Amniotic epithelial cell (primary cell): ENCODE data around the gene C3orf80.
"Not testable (repeated sequence)": the region's sequence is repeated elsewhere in the genome, so short reads cannot be mapped to it uniquely, and the experiment has no call there.

Source experiments
- DNase-seq: peaks from one replicate; pipeline ENCODE4 v3.0.0-alpha.2; 2010; ENCODE audit warnings: low read depth

Gene C3orf80

DNA sequence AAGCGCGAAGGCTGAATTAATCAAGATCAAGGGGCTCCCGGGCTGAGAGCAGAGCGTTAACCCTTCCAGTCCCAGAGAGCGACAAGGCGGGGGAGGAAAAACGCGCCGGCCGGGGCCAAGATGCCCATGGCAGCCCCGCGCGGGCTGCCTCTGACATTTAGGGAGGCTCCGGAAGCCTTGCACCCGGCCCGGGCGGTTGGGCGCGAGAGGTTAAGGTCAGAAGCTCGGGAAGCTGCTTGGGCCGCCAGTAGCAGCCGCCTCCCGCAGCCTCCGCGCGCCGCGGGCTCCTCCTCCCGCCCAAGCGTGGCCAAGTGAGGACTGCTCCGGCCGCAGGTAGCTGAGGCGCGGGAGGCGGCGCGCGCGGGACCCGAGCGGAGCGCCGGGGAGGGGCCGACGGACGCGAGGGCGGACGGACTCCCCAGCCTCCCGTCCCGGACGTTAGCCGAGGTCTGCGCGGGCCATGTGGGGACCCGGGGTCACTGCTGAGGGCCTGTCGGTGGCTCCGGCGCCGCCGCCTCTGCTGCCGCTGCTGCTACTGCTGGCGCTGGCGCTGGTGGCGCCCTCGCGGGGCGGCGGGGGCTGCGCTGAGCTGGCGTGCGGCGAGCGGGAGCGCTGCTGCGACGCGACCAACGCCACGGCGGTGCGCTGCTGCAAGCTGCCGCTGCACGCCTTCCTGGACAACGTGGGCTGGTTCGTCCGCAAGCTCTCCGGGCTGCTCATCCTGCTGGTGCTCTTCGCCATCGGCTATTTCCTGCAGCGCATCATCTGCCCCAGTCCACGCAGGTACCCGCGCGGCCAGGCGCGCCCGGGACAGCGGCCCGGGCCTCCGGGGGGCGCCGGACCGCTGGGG lies at the start of gene C3orf80:
TSS of gene C3orf80 (plus strand) at position 247 of the 850 bp plus-strand sequence. CDS start at position 461, 214 bp downstream.
- peak; percentile 10 for DNase-seq

DNA sequence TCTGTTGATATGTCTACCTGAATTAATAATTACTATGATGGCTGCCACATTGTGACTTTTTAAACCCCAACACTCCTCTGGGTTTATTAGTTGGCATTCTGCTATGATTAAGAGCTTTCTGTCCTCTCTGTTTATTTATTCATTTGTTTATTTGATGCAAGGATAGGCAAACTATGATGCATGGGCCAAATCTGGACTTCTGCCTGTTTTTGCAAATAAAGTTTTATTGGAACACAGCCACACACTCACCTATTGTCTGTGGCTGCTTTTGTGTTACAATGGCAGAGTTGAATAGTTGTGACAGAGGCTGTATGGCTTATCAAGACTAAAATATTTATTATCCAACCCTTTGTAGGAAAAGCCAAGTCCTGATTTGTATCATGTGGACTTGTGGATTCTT lies 48.3 kb upstream of the C3orf80 start:
- DNase-seq: no peak

DNA sequence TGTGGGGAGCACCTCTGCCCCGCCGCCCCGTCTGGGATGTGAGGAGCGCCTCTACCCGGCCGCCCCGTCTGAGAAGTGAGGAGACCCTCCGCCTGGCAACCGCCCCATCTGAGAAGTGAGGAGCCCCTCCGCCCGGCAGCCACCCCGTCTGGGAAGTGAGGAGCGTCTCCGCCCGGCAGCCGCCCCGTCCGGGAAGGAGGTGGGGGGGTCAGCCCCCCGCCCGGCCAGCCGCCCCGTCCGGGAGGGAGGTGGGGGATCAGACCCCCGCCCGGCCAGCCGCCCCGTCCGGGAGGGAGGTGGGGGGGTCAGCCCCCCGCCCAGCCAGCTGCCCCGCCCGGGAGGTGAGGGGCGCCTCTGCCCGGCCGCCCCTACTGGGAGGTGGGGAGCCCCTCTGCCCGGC lies 46.6 kb upstream of the C3orf80 start:
- DNase-seq: not testable (repeated sequence)

DNA sequence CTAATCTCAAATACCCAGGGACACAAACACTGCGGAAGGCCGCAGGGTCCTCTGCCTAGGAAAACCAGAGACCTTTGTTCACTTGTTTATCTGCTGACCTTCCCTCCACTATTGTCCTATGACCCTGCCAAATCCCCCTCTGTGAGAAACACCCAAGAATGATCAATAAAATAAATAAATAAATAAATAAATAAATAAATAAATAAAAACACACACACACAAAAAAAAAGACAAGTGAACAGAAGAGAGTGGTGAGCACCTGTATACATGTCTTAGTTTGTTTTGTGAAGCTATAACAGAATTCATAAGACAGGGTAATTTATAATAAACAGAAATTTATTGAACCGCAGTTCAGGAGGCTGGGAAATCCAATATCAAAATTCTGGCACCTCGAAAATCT lies 45.8 kb upstream of the C3orf80 start:
- DNase-seq: not testable (repeated sequence)

DNA sequence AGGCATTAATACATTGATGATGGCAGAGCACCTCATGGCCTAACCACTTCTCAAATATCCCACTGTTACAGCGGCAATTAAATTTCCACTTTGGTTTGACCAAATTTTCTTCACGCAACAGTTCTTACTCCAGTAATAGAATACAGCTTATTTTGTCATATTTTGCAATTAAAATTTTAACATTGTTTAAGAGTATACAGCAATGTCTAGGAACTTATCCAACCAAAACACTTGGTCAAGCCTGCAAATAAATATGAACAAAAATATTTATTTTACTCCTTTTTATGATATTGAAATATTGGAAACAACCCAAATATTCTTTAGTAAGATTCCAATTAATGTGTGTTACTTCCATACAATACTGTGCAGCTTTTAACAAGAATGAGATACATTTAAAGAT lies 45.3 kb upstream of the C3orf80 start:
- no peak for DNase-seq

DNA sequence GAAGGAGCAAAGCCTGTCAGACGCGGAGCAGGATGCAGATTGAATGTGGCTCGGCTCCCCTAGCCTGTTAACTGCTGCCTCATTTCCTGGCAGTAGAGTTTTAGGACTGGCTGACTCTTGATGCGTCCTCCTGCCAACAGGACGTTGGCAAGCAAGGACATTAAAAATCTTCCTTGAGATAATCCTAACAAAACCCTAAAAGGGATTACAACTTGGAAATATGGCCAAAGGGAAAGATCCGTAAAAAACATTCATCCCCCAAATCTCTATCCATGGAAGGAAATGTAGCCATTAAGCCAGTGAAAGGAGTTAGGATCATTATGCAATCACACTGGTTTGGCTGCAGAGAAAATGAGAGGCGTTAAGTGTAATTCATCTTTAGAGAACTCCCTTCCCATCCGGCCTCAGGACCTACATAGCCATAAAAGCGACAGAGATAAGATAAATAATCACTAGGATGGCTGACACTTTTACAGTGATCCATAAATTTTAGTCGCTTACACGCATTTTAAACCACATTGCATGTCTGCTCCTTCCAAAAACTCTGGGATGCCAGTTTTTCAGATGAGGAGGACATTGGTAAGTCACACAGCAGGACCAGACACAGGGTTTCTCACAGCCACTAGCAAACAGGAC lies 44.5 kb upstream of the C3orf80 start:
- peak; percentile 33 for DNase-seq

DNA sequence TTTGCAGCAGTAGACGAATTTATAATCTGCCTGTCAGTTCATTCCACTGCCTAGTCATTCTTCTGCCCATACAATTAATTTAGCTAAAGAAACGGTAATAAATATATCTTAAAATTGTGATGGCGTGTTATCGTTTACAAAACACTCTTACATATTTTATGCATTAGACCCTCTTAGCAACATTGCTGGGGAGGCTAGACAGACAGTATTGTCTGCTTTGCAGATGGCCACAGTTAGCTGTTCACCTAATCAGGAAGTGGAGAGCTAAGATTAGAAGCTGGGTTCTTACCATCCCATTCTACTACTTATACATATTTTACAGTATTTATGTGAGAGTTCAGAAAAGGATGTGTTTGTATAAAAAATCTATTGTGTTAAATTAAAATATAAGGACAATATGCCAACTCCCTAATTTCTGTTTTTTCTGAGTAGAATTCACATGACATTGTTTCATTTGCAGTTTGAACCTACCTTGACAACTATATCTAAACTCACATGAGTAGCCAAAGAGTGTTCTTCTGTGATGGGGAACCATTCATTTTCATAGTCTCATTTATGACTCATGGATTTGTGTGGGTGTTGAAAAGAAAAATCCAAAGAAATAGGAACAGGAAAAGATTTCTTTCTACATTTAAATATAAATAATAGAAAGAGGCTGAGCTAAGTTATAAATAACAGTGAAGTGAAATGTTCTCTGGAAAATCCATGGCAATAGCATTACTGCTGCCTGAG lies 41.7 kb upstream of the C3orf80 start:
- peak; percentile 27 for DNase-seq

DNA sequence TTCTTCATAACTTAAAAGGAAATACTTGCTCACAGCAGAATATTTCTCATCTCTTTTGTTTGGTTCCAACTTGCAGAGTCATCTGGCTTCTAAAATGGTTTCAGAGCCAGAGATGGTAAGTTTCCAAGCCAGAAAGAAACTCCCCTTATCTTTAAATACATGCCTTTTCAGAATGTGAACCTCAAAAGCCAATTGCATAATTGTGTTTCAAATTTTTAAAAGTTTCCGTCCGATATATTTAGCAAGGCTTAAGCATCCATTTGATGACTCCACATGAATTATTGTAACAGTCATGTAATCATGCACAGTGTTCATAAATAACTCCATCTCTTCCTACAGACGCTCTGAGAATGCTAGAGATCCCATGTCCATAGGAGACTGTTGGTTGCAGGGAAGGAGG lies 40.6 kb upstream of the C3orf80 start:
- peak; percentile 90 for DNase-seq

DNA sequence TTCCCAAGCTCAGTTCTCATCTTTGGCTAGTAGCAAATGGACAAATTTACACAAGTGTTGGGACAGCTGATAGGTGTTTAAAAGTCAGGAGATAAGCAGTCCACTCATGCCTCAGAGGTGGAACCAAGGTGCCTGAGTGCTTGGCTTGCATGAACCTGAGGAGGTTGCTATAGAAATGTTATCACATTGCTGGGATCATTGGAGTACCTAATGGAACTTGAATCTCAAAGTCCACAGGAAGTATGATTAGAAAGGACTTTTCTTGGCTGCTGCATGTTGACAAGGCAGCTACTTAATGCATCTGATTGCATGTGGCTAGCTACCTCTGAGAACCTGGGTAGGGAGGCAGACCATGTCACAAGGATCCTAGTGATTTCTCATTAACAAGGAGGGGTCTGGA lies 39.5 kb upstream of the C3orf80 start:
- DNase-seq: no peak

DNA sequence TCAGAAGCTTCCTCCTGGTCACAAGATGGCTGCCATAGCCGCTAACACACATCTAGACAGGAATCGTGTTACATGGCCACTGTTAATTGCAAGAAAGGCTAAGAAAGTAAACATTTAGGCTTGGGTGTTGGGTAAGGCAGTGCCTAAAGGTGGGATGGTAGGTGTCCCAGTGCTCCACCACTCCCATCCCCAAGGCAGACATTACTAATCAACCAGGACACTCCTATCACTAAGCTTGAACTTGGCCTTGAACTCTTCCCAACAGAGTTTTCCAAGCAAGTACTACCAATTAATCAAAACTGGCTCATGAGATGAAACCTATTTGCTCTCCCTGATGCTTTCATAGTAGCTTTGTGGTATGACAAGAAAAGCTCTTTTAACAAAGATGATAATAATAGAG lies 37.9 kb upstream of the C3orf80 start:
- no peak for DNase-seq

DNA sequence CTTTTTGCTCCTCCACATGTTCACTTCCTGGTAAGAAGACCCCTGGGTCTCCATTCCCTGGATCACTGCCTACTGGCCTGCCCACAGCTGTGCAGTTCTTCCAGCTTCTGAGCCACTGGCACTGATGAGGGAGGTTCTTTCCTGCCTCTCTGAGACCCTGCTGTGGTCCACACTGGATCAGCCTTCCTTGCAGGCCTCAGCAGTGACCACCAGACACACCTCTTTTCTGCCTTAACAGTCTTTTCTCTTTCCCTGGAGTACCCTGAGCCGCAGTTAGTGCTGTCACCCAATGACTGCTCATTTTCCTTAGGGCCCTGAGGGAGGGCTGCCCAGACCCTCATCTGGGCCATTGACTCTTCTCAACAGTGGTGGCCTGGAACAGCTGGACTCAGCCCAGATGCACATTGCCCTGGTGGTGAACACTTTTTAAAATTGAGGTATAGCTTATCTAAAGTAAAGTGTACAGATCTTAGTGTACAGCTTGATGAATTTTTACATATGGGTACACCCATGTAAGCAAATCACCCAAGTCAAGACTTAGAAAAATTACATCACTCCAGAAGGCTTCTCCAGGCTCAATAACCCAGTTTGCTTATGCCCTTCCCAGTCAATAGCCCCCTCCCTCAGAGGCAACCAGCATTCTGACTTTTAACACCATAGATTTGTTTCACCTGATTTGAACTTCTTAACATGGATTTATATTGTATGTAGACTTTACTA lies 32.8 kb upstream of the C3orf80 start:
- no peak for DNase-seq

DNA sequence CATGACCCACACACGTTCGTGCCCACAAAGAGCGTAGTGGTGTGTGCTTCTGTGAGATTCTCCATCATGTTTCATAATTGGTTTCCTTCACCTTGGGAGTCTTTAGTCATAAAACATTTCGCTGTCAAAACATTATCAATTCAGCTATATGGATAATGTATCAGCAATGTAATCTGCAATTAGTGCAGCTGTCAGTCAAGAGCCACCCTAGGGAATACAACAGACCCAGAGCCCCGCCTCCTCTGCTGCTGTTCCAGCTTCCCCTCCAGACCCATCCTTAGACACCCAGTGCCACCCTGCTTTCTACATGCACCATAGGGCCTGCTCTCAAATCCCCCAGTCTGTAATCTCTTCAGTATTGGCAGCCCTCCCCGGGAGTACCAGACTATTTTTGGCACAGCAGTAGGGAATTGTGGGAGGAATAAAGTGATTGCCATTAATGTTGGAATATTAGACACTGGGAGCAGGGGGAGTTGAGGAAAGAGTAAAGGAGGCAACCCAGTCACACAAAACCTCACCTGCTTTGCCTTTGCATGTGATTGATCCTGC lies 31.5 kb upstream of the C3orf80 start:
- DNase-seq: no peak

DNA sequence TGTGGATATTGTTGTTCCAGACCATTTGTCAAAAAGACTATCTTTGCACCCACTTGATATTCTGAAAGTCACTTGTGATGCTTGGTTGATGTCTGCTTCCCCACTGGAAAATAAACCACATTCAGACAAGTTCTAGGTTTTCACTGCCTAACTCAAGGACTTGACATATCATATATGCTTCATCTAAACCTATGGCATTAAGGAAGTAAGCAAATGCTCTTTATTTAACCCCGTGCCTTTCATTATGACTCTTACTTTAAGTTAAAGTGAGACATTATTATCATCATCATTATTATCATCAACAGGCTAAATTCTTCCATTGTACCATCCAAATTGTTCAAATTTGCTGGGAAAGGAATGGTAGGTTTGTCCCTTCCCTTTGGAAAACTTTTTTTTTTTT lies 30.8 kb upstream of the C3orf80 start:
- no peak for DNase-seq

DNA sequence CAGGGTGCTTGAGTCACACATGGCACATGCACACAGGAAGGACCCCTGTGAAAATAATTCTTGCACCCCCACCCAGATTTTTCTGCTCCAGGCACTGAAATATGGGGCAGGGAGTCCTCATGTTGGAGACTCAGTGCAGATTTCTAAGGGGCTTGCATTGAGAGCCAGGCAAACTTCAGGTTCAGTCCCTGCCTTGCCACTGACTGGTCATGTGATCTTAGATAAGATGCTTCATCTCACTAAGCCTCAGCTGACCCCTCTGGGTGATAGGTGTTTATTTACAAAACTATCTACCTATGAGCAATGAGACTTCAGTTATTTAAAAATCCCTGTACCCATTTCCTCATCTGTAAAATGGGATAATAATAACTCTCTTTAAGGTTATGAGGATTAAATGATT lies 30.1 kb upstream of the C3orf80 start:
- DNase-seq: no peak

DNA sequence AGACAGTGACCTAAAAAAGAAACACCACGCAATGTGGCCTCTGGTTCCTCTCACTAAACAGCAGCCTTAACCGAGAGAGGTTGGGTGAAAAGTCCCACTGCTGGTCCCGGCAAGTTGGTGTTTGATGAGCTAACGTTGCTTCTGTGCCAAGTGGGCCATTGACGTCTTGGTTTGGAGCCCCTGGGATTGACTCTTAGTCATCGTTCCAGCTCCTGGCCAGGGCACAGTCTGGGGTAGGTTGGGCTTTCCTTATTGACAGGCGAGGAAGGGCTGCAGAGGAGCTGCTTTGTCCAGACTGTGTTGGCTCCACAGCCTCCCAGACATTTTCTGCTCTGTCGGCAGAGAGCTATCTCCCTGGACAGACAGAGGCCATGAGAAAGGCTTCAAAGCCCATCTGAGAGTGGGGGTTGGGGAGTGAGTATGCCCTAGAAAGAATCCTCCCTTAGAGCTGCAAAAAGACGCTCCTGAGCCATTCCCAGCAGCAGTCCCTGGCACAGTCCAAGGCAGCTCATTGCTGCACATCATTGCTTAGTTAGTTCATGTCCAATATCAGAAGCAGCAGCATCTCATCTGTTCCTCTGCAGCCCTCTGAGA lies 28.6 kb upstream of the C3orf80 start:
- DNase-seq: no peak

DNA sequence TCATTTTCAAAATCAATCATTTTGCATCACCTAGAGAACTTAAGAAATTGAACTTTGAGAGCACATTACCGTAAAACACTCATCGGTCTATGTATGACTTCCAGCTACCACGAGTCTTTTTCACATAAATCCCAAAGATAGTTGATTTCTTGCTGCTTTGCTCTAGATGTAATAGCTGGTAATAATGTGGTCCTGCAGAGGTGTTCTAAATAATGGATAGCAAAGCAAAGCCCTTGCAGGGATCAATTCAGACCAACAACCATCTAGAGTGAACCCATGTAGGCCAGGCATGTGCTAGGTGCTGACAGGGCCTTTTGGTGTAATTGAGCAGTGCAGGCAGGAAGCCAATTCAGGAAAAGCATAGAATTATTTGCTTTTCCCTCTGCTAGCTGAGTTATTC lies 26.1 kb upstream of the C3orf80 start:
- no peak for DNase-seq

DNA sequence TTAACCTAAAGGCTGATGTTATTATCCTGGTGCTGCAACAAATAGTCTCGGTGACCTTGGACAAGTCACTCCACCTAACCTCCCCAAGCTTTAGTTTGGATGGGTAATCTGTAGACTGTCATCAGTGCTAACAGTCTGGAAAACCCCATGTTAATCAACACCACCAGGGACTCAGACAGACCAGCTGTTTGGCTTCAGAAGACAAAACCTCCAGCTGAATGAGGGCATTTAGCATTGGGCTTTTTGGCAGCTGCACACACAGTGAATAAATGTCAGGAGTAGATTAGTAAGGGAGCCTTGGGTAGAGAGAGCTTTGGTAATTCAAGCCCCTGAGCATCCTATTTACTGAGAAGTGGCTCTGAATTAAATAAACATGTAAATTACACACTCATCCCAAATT lies 24.9 kb upstream of the C3orf80 start:
- no peak for DNase-seq

DNA sequence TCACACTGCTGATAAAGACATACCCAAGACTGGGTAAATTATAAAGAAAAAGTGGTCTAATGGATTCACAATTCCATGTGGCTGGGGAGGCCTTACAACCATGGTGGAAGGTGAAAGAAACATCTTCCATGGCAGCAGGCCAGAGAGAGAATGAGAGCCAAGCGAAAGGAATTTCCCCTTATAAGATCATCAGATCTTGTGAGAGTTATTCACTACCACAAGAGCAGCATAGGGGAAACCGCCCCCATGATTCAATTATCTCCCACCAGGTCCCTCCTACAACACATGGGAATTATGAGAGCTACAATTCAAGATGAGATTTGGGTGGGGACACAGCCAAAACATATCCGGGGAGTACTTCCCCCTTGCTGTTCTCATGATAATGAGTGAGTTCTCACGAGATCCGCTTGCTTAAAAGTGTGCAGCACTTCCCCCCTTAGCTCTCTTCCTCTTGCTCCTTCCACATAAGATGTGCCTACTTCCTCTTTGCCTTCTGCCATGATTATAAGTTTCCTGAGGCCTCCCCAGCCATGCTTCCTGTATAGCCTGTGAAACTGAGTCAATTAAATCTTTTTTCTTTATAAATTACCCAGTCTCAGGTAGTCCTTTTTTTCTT lies 20.7 kb upstream of the C3orf80 start:
- peak; percentile 32 for DNase-seq

DNA sequence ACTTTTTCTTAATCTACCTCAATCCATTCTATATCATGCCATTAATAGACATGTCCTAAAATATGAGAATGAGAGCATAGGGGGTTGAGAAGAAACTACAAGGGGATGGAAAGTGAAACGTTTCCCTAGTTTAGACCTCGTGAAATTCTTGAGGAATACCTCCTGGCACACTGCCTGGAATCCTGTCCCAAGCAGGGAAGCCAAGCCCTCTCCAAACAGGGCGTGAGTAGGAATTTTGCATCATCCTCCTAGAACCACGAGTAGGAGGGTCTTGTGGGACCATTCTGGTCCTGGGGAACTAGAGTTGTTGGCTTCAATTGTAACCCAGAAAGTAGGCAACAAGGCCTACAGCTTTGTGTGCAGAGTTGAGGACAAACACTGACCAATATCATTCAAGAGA lies 19.6 kb upstream of the C3orf80 start:
- DNase-seq: no peak

DNA sequence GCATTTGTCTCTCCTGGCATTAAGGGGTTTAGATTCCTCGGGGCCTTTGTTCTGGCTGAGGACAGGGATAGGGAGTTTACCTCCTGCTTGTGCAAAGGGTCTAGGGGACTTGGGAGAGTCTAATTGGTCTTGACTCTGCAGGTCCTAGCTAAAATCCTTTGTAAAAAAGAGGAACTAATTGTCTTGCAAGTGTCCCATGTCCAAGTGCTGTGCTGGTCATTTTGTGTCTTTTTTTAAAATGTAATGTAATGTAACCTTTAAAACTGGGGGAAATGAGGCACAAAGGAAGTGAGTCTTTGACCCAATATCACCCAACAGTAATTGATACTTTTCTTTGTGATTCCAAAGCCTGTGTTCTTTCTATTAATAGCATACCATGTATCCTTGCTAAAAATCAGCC lies 14.9 kb upstream of the C3orf80 start:
- no peak for DNase-seq

DNA sequence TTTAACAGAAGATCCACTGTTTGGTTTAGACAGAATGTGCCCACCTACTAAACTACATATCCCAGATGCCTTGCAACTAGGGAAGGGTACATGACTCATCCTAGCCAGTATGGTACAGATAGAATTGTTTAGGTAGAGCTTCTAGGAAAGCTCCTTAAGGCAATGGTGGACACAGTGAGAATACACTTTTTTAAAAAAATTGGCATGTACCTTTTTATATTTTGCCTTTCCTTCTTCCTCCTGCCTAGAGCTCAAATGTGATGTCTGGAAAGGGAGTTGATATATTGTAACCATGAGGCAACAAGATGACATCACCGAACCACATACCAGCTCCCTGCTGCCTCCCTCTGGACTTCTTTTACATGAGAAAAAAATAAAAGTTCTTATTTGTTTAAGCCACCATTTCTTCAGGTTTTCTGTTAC lies 14.4 kb upstream of the C3orf80 start:
- DNase-seq: peak; percentile 78
